ENCODE data around the gene SALL3.

DNA sequence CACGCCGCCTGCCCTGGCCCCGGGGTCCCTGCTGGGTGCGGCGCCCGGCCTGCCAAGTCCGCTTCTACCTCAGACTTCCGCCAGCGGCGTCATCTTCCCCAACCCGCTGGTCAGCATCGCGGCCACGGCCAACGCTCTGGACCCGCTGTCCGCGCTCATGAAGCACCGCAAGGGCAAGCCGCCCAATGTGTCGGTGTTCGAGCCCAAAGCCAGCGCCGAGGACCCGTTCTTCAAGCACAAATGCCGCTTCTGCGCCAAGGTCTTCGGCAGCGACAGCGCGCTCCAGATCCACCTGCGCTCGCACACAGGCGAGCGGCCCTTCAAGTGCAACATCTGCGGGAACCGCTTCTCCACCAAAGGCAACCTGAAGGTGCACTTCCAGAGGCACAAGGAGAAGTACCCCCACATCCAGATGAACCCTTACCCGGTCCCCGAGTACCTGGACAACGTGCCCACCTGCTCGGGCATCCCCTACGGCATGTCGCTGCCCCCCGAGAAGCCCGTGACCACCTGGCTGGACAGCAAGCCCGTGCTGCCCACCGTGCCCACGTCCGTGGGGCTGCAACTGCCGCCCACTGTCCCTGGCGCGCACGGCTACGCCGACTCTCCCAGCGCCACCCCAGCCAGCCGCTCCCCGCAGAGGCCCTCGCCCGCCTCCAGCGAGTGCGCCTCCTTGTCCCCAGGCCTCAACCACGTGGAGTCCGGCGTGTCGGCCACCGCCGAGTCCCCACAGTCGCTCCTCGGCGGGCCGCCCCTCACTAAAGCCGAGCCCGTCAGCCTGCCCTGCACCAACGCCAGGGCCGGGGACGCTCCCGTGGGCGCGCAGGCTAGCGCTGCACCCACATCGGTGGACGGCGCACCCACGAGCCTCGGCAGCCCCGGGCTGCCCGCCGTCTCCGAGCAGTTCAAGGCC lies 13.7 kb downstream of the SALL3 start:
- TF ChIP-seq, protein P1, sequence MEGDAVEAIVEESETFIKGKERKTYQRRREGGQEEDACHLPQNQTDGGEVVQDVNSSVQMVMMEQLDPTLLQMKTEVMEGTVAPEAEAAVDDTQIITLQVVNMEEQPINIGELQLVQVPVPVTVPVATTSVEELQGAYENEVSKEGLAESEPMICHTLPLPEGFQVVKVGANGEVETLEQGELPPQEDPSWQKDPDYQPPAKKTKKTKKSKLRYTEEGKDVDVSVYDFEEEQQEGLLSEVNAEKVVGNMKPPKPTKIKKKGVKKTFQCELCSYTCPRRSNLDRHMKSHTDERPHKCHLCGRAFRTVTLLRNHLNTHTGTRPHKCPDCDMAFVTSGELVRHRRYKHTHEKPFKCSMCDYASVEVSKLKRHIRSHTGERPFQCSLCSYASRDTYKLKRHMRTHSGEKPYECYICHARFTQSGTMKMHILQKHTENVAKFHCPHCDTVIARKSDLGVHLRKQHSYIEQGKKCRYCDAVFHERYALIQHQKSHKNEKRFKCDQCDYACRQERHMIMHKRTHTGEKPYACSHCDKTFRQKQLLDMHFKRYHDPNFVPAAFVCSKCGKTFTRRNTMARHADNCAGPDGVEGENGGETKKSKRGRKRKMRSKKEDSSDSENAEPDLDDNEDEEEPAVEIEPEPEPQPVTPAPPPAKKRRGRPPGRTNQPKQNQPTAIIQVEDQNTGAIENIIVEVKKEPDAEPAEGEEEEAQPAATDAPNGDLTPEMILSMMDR (IDR thresholded peaks at IDR 0.05): no peak
- no peak for TF ChIP-seq EP300 (IDR thresholded peaks at IDR 0.05)
- TF ChIP-seq POLR2AphosphoS5 (IDR thresholded peaks at IDR 0.05): no peak
- TF ChIP-seq POLR2A (IDR thresholded peaks at IDR 0.05): no peak
